Measurements from ENCODE around the gene RAD21L1.

Gene RAD21L1

GRCh38 chr20:1299522-1299921, 73.7 kb downstream of the RAD21L1 start:
- no peak for TF ChIP-seq POU6F1 (CRISPR knock-in tag; IDR thresholded peaks at IDR 0.05; ENCODE audit: borderline replicate concordance, low read depth)
- TF ChIP-seq ZNF70 (CRISPR knock-in tag; IDR thresholded peaks at IDR 0.05) = no peak
- TF ChIP-seq ZNF565 (CRISPR knock-in tag; conservative IDR thresholded peaks at IDR 0.05; ENCODE audit: low read depth) = no peak
- no peak for TF ChIP-seq CSRNP3 (CRISPR knock-in tag; IDR thresholded peaks at IDR 0.05)
- TF ChIP-seq GLIS3 (CRISPR knock-in tag; IDR thresholded peaks at IDR 0.05) = no peak
- peak; percentile 62; the same call in 2 of the 3 replicates for ATAC-seq

GRCh38 chr20:1300083-1300840, 74.4 kb downstream of the RAD21L1 start:
- no peak for ATAC-seq
- no peak for TF ChIP-seq TOX (CRISPR knock-in tag; IDR thresholded peaks at IDR 0.05; ENCODE audit: borderline replicate concordance)
- TF ChIP-seq ZNF70 (CRISPR knock-in tag; IDR thresholded peaks at IDR 0.05) = no peak
- no peak for TF ChIP-seq BACH2 (CRISPR knock-in tag; IDR thresholded peaks at IDR 0.05; ENCODE audit: borderline replicate concordance)
- no peak for TF ChIP-seq ZNF8 (CRISPR knock-in tag; IDR thresholded peaks at IDR 0.05)
- no peak for TF ChIP-seq ESRRG (CRISPR knock-in tag; IDR thresholded peaks at IDR 0.05)
- TF ChIP-seq CREB5 (CRISPR knock-in tag; IDR thresholded peaks at IDR 0.05; ENCODE audit: low read depth) = no peak
- no peak for TF ChIP-seq CSDC2 (CRISPR knock-in tag; IDR thresholded peaks at IDR 0.05)
- no peak for TF ChIP-seq RARB (CRISPR knock-in tag; IDR thresholded peaks at IDR 0.05)
- TF ChIP-seq TSHZ2 (CRISPR knock-in tag; IDR thresholded peaks at IDR 0.05) = no peak
- TF ChIP-seq PATZ1 (CRISPR knock-in tag; IDR thresholded peaks at IDR 0.05; ENCODE audit: borderline replicate concordance) = no peak
- TF ChIP-seq POU6F1 (CRISPR knock-in tag; IDR thresholded peaks at IDR 0.05; ENCODE audit: borderline replicate concordance, low read depth) = no peak
- TF ChIP-seq ZFP30 (CRISPR knock-in tag; IDR thresholded peaks at IDR 0.05) = no peak
- TF ChIP-seq SNAI2 (CRISPR knock-in tag; IDR thresholded peaks at IDR 0.05) = no peak
- TF ChIP-seq TCF4 (CRISPR knock-in tag; IDR thresholded peaks at IDR 0.05; ENCODE audit: borderline replicate concordance) = no peak
- TF ChIP-seq ARNTL (CRISPR knock-in tag; IDR thresholded peaks at IDR 0.05; ENCODE audit: borderline replicate concordance, low read depth) = no peak
- TF ChIP-seq PPARA (CRISPR knock-in tag; IDR thresholded peaks at IDR 0.05; ENCODE audit: borderline replicate concordance) = no peak

Measured in SK-N-SH treated with all-trans-retinoic acid at 6 μM for 48 hours (cell line).